Liver (tissue), 3 donors: ENCODE data around the gene PIH1D2.

Source experiments
- ATF3 ChIP-seq: IDR thresholded peaks from 2 replicates; pipeline ENCODE4 v1.6.1; 2016; ENCODE audit warnings: antibody characterized with exemption
- EGR1 ChIP-seq, 2 donors: IDR thresholded peaks; 2 replicates each; pipeline ENCODE4 v1.6.1; 2016 to 2018; ENCODE audit warnings: antibody characterized with exemption in 2 of 2, low read depth in 2 of 2
- JUND ChIP-seq, 2 donors: IDR thresholded peaks; 2 replicates each; pipeline ENCODE4 v1.6.1; 2016; ENCODE audit warnings: antibody characterized with exemption in 2 of 2
- MAX ChIP-seq: IDR thresholded peaks from 2 replicates; pipeline ENCODE4 v1.6.1; 2016; ENCODE audit warnings: antibody characterized with exemption
- NR2F2 ChIP-seq: IDR thresholded peaks from 2 replicates; pipeline ENCODE4 v1.6.1; 2016; ENCODE audit warnings: antibody characterized with exemption
- RAD21 ChIP-seq, 2 donors: IDR thresholded peaks; 2 replicates each; pipeline ENCODE4 v1.6.1; 2016; ENCODE audit warnings: antibody characterized with exemption in 2 of 2, mild to moderate bottlenecking in 2 of 2
- REST ChIP-seq: IDR thresholded peaks from 2 replicates; pipeline ENCODE4 v1.6.1; 2016; ENCODE audit warnings: antibody characterized with exemption, mild to moderate bottlenecking
- RXRA ChIP-seq, 2 donors: IDR thresholded peaks; 2 replicates each; pipeline ENCODE4 v1.6.1; 2017 to 2018; ENCODE audit warnings: antibody characterized with exemption in 2 of 2, mild to moderate bottlenecking in 1 of 2
- TAF1 ChIP-seq: conservative IDR thresholded peaks from 2 replicates; pipeline ENCODE4 v1.6.1; 2016; ENCODE audit warnings: antibody characterized with exemption, mild to moderate bottlenecking
- YY1 ChIP-seq: IDR thresholded peaks from 2 replicates; pipeline ENCODE4 v1.6.1; 2016; ENCODE audit warnings: antibody characterized with exemption, mild to moderate bottlenecking
- TF ChIP-seq, protein P1 (sequence below): fragments of 150-350 bp; IDR thresholded peaks from 2 replicates; pipeline ENCODE4 v1.5.1; 2017; ENCODE audit warnings: improper control_type of control experiment, low read depth, low read length; ENCODE audit not compliant: missing input control
- TF ChIP-seq, protein P2 (sequence below): IDR thresholded peaks from 2 replicates; pipeline ENCODE4 v1.6.1; 2016; ENCODE audit warnings: antibody characterized with exemption
- donor health status: healthy.
- donor health status: healthy.

DNA sequence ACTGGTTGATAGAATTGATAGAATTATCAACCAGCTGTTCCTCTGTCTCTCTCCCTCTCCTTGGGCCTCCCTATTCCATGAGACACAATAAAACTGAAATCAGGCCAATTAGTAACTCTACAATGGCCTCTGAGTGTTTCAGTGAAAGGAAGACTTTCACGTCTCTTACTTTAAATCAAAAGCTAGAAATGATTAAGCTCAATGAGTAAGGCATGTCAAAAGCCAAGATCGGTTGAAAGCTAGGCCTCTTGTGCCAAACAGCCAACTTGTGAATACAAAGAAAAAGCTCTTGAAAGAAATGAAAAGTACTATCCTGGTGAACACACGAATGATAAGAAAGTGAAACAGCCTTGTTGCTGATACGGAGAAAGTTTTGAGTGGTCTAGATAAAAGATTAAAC is 16.6 kb downstream of the PIH1D2 start:
- TF ChIP-seq, protein P1, sequence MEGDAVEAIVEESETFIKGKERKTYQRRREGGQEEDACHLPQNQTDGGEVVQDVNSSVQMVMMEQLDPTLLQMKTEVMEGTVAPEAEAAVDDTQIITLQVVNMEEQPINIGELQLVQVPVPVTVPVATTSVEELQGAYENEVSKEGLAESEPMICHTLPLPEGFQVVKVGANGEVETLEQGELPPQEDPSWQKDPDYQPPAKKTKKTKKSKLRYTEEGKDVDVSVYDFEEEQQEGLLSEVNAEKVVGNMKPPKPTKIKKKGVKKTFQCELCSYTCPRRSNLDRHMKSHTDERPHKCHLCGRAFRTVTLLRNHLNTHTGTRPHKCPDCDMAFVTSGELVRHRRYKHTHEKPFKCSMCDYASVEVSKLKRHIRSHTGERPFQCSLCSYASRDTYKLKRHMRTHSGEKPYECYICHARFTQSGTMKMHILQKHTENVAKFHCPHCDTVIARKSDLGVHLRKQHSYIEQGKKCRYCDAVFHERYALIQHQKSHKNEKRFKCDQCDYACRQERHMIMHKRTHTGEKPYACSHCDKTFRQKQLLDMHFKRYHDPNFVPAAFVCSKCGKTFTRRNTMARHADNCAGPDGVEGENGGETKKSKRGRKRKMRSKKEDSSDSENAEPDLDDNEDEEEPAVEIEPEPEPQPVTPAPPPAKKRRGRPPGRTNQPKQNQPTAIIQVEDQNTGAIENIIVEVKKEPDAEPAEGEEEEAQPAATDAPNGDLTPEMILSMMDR: no peak
- TF ChIP-seq YY1 (no peak), EGR1 (IDR thresholded peaks at IDR 0.05; ENCODE audit: low read depth in 2 of 2) (no peak), RAD21 (IDR thresholded peaks at IDR 0.05) (no peak), REST (no peak), NR2F2 (no peak), TAF1 (no peak), MAX (no peak), JUND (IDR thresholded peaks at IDR 0.05) (no peak), ATF3 (no peak), RXRA (IDR thresholded peaks at IDR 0.05) (no peak)
- TF ChIP-seq, protein P2, sequence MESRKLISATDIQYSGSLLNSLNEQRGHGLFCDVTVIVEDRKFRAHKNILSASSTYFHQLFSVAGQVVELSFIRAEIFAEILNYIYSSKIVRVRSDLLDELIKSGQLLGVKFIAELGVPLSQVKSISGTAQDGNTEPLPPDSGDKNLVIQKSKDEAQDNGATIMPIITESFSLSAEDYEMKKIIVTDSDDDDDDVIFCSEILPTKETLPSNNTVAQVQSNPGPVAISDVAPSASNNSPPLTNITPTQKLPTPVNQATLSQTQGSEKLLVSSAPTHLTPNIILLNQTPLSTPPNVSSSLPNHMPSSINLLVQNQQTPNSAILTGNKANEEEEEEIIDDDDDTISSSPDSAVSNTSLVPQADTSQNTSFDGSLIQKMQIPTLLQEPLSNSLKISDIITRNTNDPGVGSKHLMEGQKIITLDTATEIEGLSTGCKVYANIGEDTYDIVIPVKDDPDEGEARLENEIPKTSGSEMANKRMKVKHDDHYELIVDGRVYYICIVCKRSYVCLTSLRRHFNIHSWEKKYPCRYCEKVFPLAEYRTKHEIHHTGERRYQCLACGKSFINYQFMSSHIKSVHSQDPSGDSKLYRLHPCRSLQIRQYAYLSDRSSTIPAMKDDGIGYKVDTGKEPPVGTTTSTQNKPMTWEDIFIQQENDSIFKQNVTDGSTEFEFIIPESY: no peak
